Parathyroid adenoma (tissue), 2 donors: ENCODE data around the gene MYZAP.

Experiments used
- H2AFZ ChIP-seq: fragments of 300-600 bp; sonication (generic); one replicate; pipeline ENCODE4 v1.7.0; 2017; ENCODE audit warnings: antibody characterized with exemption, mild to moderate bottlenecking
- H3K27ac ChIP-seq: fragments of 300-600 bp; sonication (generic); one replicate; pipeline ENCODE4 v1.7.0; 2017
- H3K27me3 ChIP-seq: fragments of 300-600 bp; sonication (generic); one replicate; pipeline ENCODE4 v1.7.0; 2017; ENCODE audit warnings: low read length; ENCODE audit not compliant: control insufficient read depth, insufficient read depth
- H3K36me3 ChIP-seq: fragments of 300-600 bp; sonication (generic); one replicate; pipeline ENCODE4 v1.7.0; 2017; ENCODE audit warnings: low read length; ENCODE audit not compliant: control insufficient read depth, insufficient read depth
- H3K4me1 ChIP-seq: fragments of 300-600 bp; sonication (generic); one replicate; pipeline ENCODE4 v1.7.0; 2017; ENCODE audit warnings: control low read depth
- H3K4me2 ChIP-seq: fragments of 300-600 bp; sonication (generic); one replicate; pipeline ENCODE4 v1.7.0; 2017; ENCODE audit warnings: low read length
- H3K4me3 ChIP-seq: fragments of 300-600 bp; sonication (generic); one replicate; pipeline ENCODE4 v1.7.0; 2017; ENCODE audit warnings: low read depth, low read length
- H3K79me2 ChIP-seq: fragments of 300-600 bp; sonication (generic); one replicate; pipeline ENCODE4 v1.7.0; 2017; ENCODE audit warnings: control low read depth
- H3K9ac ChIP-seq: fragments of 300-600 bp; sonication (generic); one replicate; pipeline ENCODE4 v1.7.0; 2017; ENCODE audit warnings: mild to moderate bottlenecking
- H3K9me3 ChIP-seq: fragments of 300-600 bp; sonication (generic); one replicate; pipeline ENCODE4 v1.7.0; 2017; ENCODE audit warnings: low read length; ENCODE audit not compliant: control insufficient read depth
- TF ChIP-seq, protein P1 (sequence below): fragments of 300-600 bp; sonication (generic); IDR thresholded peaks from one replicate; pipeline ENCODE4 v1.7.0; 2017; ENCODE audit warnings: antibody characterized with exemption, mild to moderate bottlenecking
- donor health status: primary hyperparathyroidism.

Gene MYZAP

DNA sequence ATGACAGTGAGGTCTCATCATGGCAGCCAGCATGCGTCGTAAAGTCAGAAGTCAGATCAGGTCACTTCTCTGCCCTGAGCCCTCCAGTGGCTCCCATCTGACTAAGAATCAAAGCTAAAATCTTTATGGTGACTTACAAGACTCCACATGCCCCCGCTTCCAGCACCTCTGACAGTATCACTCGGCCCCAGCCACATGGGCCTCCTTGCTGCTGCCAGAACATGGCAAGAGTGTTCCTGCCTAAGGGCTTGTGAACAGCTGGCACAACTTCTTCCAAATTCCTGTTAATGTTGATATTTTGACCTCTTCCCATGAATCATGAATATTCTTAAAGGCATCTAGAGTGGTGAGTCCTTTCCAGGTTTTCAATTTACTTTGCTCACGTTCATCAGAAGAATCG is 135.3 kb downstream of the MYZAP start:
- Histone ChIP-seq H3K4me3 (no peak overlapping the region), H3K79me2 (no peaks in the 10 kb centered on the region), H3K4me2 (no peak overlapping the region), H3K27me3 (no peaks in the 10 kb centered on the region), H3K4me1 (no peaks in the 10 kb centered on the region), H3K36me3 (no peaks in the 10 kb centered on the region), H3K27ac (no peak overlapping the region), H3K9me3 (no peaks in the 10 kb centered on the region), H2AFZ (no peak overlapping the region), H3K9ac (no peak overlapping the region)
- TF ChIP-seq, protein P1, sequence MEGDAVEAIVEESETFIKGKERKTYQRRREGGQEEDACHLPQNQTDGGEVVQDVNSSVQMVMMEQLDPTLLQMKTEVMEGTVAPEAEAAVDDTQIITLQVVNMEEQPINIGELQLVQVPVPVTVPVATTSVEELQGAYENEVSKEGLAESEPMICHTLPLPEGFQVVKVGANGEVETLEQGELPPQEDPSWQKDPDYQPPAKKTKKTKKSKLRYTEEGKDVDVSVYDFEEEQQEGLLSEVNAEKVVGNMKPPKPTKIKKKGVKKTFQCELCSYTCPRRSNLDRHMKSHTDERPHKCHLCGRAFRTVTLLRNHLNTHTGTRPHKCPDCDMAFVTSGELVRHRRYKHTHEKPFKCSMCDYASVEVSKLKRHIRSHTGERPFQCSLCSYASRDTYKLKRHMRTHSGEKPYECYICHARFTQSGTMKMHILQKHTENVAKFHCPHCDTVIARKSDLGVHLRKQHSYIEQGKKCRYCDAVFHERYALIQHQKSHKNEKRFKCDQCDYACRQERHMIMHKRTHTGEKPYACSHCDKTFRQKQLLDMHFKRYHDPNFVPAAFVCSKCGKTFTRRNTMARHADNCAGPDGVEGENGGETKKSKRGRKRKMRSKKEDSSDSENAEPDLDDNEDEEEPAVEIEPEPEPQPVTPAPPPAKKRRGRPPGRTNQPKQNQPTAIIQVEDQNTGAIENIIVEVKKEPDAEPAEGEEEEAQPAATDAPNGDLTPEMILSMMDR, result no peak

DNA sequence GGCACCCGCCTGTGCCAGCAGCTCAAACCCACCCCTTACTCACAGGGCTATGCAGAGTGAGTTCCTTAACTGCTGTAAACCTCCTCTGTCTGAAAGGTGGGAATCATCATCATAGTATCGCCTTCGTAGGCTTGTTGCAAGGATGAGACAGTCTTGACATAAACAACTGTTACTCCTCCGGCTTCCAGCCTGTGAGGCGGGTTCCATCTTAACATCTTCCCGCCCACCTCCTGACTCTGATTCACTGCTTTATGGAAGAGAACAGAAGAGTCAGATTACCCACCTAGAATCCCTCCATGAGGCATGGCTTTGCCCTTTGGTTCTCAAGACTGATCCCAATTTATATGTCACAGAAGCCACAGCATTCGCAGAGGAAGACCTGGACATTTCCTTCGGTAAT is 136.7 kb downstream of the MYZAP start:
- TF ChIP-seq, protein P1, result no peak
- Histone ChIP-seq H3K27me3 (no peaks in the 10 kb centered on the region), H3K4me3 (no peak overlapping the region), H3K27ac (no peak overlapping the region), H2AFZ (no peak overlapping the region), H3K79me2 (no peaks in the 10 kb centered on the region), H3K9me3 (no peaks in the 10 kb centered on the region), H3K36me3 (no peaks in the 10 kb centered on the region), H3K4me1 (peaks cover 3% of the 10 kb centered on the region), H3K4me2 (no peak overlapping the region), H3K9ac (no peak overlapping the region)

DNA sequence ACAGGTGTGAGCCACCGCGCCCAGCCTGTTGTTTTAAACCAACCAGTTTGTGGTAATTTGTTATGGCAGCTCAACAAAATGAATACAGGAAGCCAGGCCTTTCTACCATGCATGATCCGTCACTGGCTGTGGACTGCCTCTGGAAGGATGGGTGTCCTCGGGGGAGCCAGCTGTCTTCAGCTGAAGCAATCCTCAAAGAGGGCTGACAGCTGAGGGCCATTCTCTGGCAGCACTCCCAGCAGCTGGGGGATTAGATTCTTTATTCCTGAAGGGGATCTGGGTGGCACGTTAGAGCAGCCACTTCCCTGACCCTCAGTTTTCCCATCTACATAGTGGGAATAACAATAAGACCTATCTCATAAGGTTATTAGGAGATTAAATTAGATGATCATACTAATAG is 139.2 kb downstream of the MYZAP start:
- Histone ChIP-seq H3K27me3 (no peaks in the 10 kb centered on the region), H3K9ac (no peak overlapping the region), H3K27ac (no peak overlapping the region), H3K4me2 (no peak overlapping the region), H3K4me1 (peaks cover 6% of the 10 kb centered on the region), H3K36me3 (no peaks in the 10 kb centered on the region), H3K4me3 (no peak overlapping the region), H3K79me2 (no peaks in the 10 kb centered on the region), H3K9me3 (no peaks in the 10 kb centered on the region), H2AFZ (no peak overlapping the region)
- TF ChIP-seq, protein P1, result no peak

DNA sequence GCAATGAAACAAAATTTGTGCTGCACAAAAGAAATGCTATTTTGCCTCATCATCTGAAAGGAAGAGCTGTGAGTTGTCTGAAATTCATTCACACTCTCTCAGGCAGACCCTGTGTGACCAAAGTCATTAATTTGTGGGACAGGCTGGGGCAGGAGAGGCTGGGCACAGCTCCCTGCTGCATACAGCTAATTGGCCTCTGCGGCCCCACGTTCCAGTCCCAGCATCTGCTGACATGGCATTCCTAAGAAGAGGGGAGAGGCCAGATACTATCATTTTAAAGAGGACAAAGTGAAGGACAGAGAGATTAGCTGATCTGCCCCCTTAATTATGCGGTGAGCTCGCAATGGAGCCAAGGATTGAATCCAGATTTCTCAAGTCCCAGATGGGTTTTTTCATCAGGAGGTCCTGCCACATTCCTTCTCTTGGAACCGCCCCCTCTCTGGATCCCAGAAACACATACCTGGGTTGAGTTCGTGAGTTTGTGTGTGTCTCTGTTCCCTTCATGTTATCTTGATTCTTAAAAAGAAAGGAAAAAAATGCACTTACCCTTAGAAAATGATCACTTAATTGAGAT is 139.9 kb downstream of the MYZAP start:
- no peak overlapping the region for H3K27ac ChIP-seq
- H3K27me3 ChIP-seq, result no peaks in the 10 kb centered on the region
- H3K9ac ChIP-seq, result no peak overlapping the region
- TF ChIP-seq, protein P1, result no peak
- H3K36me3 ChIP-seq, result no peaks in the 10 kb centered on the region
- peak overlapping the region; percentile 59 for H2AFZ ChIP-seq
- H3K79me2 ChIP-seq, result no peaks in the 10 kb centered on the region
- no peak overlapping the region for H3K4me3 ChIP-seq
- H3K9me3 ChIP-seq, result no peaks in the 10 kb centered on the region
- H3K4me2 ChIP-seq, result no peak overlapping the region
- peaks cover 6% of the 10 kb centered on the region for H3K4me1 ChIP-seq
